T-cell (primary cell): ENCODE data around the gene UNC80. TPM values are rescaled to one million over a fixed set of nuclear protein-coding genes. Genes with fewer than 3 reads are reported as not detected.

Experiments
- ATAC-seq, 4 experiments: fragments of 200-7000 bp in 3 of 4; fragments of 150-1000 bp in 1 of 4; cut with Tn5 transposase; replicated peaks in 1 of 4; 1 replicate in 3 of 4; 2 replicates in 1 of 4; pipeline ENCODE4 v1.10.0; 2021; ENCODE audit warnings: moderate library complexity in 3 of 4, mild to moderate bottlenecking in 2 of 4, moderate number of reproducible peaks in 1 of 4
- CTCF ChIA-PET, 2 donors: fragments of 300-600 bp; sonication (Branson Sonifier 250); formaldehyde crosslinking; loops; one replicate each; lab custom pipeline; 2022; ENCODE audit warnings: antibody characterized with exemption in 2 of 2; lab: Charles Lee
- POLR2A ChIA-PET, 2 donors: fragments of 300-600 bp; sonication (Branson Sonifier 250); formaldehyde crosslinking; loops; one replicate each; lab custom pipeline; 2022; ENCODE audit warnings: antibody characterized with exemption in 2 of 2; lab: Charles Lee
- DNase-seq, 35 experiments: peaks; one replicate each; pipeline versions ENCODE4 v3.0.0 to v3.0.0-alpha.2; 2013 to 2023
- H3K27ac ChIP-seq: one replicate; pipeline ENCODE4 v1.5.1; 2013; ENCODE audit warnings: low read length
- H3K27me3 ChIP-seq, 2 experiments: replicated peaks in 1 of 2; 1 replicate in 1 of 2; 2 replicates in 1 of 2; pipeline versions ENCODE4 v1.6.1 to v1.7.0; 2013; ENCODE audit warnings: low read length in 1 of 2, mixed read lengths in 1 of 2; ENCODE audit not compliant: control insufficient read depth in 2 of 2, insufficient read depth in 2 of 2; ENCODE audit errors: extremely low read depth in 1 of 2
- H3K36me3 ChIP-seq, 2 donors: 1 replicate in 1 of 2; 2 replicates in 1 of 2; pipeline versions ENCODE4 v1.6.1 to v1.7.0; 2013; ENCODE audit warnings: low read length in 1 of 2; ENCODE audit not compliant: control insufficient read depth in 2 of 2, insufficient read depth in 1 of 2; ENCODE audit errors: extremely low read depth in 1 of 2
- H3K4me1 ChIP-seq, 2 experiments: 1 replicate in 1 of 2; 2 replicates in 1 of 2; pipeline versions ENCODE4 v1.6.1 to v1.7.0; 2013; ENCODE audit warnings: low read length in 2 of 2, mixed read lengths in 1 of 2; ENCODE audit not compliant: insufficient read depth in 2 of 2, control insufficient read depth in 1 of 2; ENCODE audit errors: extremely low read depth in 1 of 2
- H3K4me3 ChIP-seq, 2 donors: 1 replicate in 1 of 2; 2 replicates in 1 of 2; pipeline versions ENCODE4 v1.5.1 to v1.7.0; 2013; ENCODE audit warnings: mild to moderate bottlenecking in 2 of 2, low read length in 1 of 2, moderate library complexity in 1 of 2; ENCODE audit not compliant: control insufficient read depth in 1 of 2; ENCODE audit errors: extremely low read depth in 1 of 2
- H3K9me3 ChIP-seq: 2 replicates; pipeline ENCODE4 v1.7.0; 2013
- H3K27ac Mint-ChIP-seq, 2 donors: one replicate each; pipeline ENCODE4 v1.8.0; 2020 to 2021; ENCODE audit warnings: mild to moderate bottlenecking in 2 of 2, mixed read lengths in 2 of 2
- H3K27me3 Mint-ChIP-seq, 2 donors: one replicate each; pipeline ENCODE4 v1.8.0; 2021 to 2022; ENCODE audit warnings: mixed read lengths in 2 of 2
- H3K36me3 Mint-ChIP-seq: one replicate; pipeline ENCODE4 v1.8.0; 2021; ENCODE audit warnings: mixed read lengths
- H3K4me1 Mint-ChIP-seq, 3 donors: one replicate each; pipeline ENCODE4 v1.8.0; 2020 to 2022; ENCODE audit warnings: mixed read lengths in 3 of 3, mild to moderate bottlenecking in 1 of 3
- H3K4me3 Mint-ChIP-seq, 3 donors: one replicate each; pipeline ENCODE4 v1.8.0; 2020 to 2022; ENCODE audit warnings: mild to moderate bottlenecking in 3 of 3, mixed read lengths in 3 of 3, moderate library complexity in 3 of 3
- H3K9me3 Mint-ChIP-seq, 3 donors: one replicate each; pipeline ENCODE4 v1.8.0; 2020 to 2022; ENCODE audit warnings: mixed read lengths in 3 of 3
- WGBS: methylation state at CpG from one replicate; pipeline ENCODE4 v1.1.5; 2013; ENCODE audit warnings: missing lambda C conversion rate; ENCODE audit not compliant: insufficient coverage; 5-methylcytosine and 5-hydroxymethylcytosine counted together
- total RNA-seq, 35 experiments: library from RNA in 6 of 35; stranded (reverse) in 6 of 35; fragments of 120-200 nt in 1 of 35; gene quantifications; one replicate each; pipeline versions ENCODE4 v1.2.1 to v1.2.4 and lab custom pipeline; 2013 to 2026

The UNC80 gene
- total RNA-seq, 5 donors from 2014 or later (not counting 1 experiment from before 2014, with no cell fraction given), result 0.09 TPM; not detected in 4

DNA sequence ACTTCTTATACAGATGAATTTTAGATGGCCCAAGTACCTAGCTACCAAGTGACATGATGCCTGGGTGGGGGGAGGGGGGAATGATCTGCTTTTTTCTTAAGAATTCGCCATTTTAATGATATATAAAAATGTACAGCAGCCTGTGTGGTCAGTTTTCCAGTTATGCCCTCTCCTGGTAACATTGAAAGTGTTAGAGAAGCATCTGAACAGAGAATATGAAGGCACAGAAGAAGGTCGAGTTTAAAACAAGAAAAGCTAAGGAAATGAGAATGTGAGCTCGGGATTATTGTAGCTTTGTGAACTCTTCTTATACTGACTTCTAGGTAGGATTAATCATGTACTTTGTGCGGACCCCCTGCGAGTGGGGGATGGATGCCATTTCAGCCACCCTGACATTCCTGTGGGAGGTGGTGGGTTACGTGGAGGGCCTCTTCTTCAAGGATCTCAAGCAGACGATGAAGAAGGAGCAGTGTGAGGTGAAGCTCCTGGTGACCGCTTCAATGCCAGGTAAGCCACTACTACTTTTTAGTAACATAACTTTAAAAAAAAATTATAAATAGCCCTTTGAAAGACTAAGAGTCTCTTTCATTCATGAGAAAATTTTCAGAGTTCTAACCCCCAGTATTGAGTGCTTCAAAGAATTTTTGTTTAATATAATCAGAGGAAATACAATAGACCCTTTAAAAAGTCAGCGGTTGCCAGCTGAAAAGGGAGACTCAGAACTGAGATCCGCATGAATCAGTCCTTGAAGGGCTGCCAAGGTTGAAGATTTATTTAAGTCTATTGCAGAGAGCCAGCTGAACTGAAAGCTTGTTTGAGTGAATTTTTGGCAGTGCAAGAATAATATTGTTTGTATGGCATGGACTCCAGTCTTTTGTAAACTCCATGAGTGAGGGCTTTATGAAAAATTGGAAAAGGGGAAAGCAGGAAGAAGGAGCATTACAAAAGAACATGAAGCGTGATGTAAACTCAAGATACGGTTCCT lies 162.2 kb downstream of the UNC80 start:
- ChIA-PET CTCF (no interaction called here), POLR2A (interaction anchor here in 1 of 2 donors (1.0 kb wide), 1 partner anchor 13 kb away, joined by 3 read pairs; no protein-coding TSS in a partner anchor)
- WGBS, result 83% methylated on average over 7 of the region's 12 CpGs
- no peaks in the 10 kb centered on the region for H3K4me1 ChIP-seq
- Mint-ChIP-seq H3K36me3 (no peaks in the 10 kb centered on the region), H3K4me1 (no peaks in the 10 kb centered on the region), H3K27ac (no peak overlapping the region), H3K27me3 (peaks cover 5 to 6% of the 10 kb centered on the region in 2 donors), H3K9me3 (no peaks in the 10 kb centered on the region), H3K4me3 (no peak overlapping the region)
- no peak overlapping the region for H3K27ac ChIP-seq
- H3K4me3 ChIP-seq, result no peak overlapping the region
- ATAC-seq (no peak), DNase-seq (no peak)
- H3K9me3 ChIP-seq, result no peaks in the 10 kb centered on the region
- peaks cover 0 to 2% of the 10 kb centered on the region in 2 experiments for H3K27me3 ChIP-seq
- no peaks in the 10 kb centered on the region for H3K36me3 ChIP-seq

DNA sequence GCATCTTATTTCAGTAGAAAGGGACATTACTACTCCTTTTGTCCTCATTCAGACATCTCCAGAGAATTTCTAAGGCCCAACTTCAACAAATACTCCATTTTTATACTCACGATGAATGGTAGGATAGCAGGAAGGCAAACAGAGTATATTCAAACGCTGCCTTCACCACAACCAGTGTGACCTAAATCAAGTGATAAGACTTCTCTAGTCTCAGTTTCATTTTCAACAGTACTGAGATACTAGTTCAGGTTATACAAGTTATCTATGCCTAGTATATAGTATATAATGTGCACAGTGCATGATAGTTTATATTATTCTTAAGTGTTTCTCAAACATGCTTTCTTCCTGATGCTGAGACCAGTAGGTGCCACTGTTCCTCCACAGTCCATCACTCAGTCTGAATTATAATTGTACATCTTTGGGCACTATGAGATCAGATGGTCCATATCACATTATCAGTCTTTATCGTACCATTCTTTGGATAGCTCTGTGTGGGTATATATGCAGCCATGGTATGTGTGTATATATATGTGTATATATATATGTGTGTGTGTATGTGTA lies 164.6 kb downstream of the UNC80 start:
- no peaks in the 10 kb centered on the region for H3K27me3 ChIP-seq
- ChIA-PET CTCF (no interaction called here), POLR2A (no interaction called here)
- no CpG with 5 or more reads among the region's 3 CpGs for WGBS
- no peak overlapping the region for H3K4me3 ChIP-seq
- ATAC-seq, result no peak
- H3K36me3 ChIP-seq, result no peaks in the 10 kb centered on the region
- Mint-ChIP-seq H3K9me3 (no peaks in the 10 kb centered on the region), H3K27me3 (peaks cover 10 to 16% of the 10 kb centered on the region in 2 donors), H3K36me3 (no peaks in the 10 kb centered on the region), H3K4me3 (no peak overlapping the region), H3K4me1 (no peaks in the 10 kb centered on the region), H3K27ac (no peak overlapping the region)
- no peaks in the 10 kb centered on the region for H3K9me3 ChIP-seq
- no peak overlapping the region for H3K27ac ChIP-seq
- no peaks in the 10 kb centered on the region for H3K4me1 ChIP-seq
- DNase-seq, result no peak

DNA sequence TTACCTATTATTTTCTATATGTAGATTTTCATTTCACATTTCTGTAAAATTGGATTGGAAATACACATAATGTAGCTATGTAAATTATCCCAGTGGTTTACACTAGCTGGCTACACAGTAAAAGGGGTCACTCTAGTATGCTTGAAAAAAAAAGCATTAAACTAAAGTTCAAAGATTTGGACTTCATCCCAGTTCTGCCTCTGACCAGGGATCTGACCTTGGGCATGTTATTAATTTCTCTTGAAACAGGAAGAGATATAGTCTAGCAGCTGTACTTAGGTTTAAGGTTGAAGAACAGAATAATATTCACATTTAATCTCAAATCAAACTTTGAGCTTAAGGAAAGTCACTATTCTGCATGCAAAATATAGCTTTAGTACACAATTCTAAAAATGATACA lies 166.3 kb downstream of the UNC80 start:
- ChIA-PET CTCF (interaction anchor here in 1 of 2 donors (1.1 kb wide), 1 partner anchor 261 kb away, joined by 3 read pairs; no protein-coding TSS in a partner anchor), POLR2A (interaction anchor here in 1 of 2 donors (0.5 kb wide), 1 partner anchor 590 kb away, joined by 11 read pairs; no protein-coding TSS in a partner anchor)
- H3K4me1 ChIP-seq, result no peaks in the 10 kb centered on the region
- H3K36me3 ChIP-seq, result no peaks in the 10 kb centered on the region
- no peaks in the 10 kb centered on the region for H3K9me3 ChIP-seq
- H3K9me3 Mint-ChIP-seq, result no peaks in the 10 kb centered on the region
- H3K27ac ChIP-seq, result no peak overlapping the region
- H3K36me3 Mint-ChIP-seq, result no peaks in the 10 kb centered on the region
- H3K4me1 Mint-ChIP-seq, result no peaks in the 10 kb centered on the region
- peaks cover 11 to 18% of the 10 kb centered on the region in 2 donors for H3K27me3 Mint-ChIP-seq
- H3K4me3 ChIP-seq, result no peak overlapping the region
- H3K27me3 ChIP-seq, result no peaks in the 10 kb centered on the region
- no peak for ATAC-seq
- H3K4me3 Mint-ChIP-seq, result no peak overlapping the region
- H3K27ac Mint-ChIP-seq, result no peak overlapping the region
- DNase-seq, result no peak

DNA sequence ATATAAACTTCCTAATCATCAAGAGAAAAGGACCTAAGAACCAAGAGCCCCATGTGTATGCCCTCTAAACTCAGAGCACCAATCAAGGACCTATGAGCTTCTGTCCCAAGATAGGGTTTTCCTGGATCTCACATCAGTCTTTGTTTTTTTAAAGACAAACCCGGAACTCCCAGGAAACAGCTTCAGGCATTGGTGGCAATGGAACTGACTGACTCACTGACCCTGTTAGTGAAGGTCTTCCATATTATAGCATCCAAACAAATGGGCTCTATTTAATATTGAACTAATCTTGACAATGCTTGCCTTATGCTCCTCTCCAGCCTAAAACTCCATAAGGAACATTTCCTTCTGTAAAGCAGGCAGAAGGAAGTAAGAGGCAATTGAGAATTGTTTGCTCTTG lies 167.3 kb downstream of the UNC80 start:
- no peak overlapping the region for H3K4me3 ChIP-seq

DNA sequence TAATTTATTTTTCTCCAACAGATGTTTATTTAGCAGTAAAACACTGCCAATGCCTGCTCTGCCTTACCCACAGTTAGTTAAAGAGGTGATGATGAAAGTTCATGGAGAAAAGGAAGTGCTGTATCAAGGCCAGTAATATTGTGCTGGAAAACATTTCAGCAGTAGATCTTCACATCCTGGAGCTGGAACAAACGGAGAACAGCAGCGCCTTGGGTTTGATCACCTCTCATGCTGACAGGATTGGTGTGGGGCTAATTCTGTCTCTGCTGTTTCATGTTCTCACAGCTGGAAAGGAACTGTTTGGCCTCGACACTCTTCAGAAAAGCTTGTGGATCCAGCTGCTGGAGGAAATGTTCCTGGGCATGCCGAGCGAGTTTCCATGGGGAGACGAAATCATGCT lies 169.3 kb downstream of the UNC80 start:
- no peak for ATAC-seq
- Mint-ChIP-seq H3K4me3 (no peak overlapping the region), H3K9me3 (no peaks in the 10 kb centered on the region), H3K36me3 (no peaks in the 10 kb centered on the region), H3K4me1 (no peaks in the 10 kb centered on the region), H3K27me3 (peaks cover 14 to 15% of the 10 kb centered on the region in 2 donors), H3K27ac (no peak overlapping the region)
- DNase-seq, result no peak
- ChIA-PET POLR2A (no interaction called here), CTCF (no interaction called here)
- Histone ChIP-seq H3K9me3 (peaks cover 4% of the 10 kb centered on the region), H3K36me3 (no peaks in the 10 kb centered on the region), H3K4me3 (no peak overlapping the region), H3K4me1 (no peaks in the 10 kb centered on the region), H3K27me3 (no peaks in the 10 kb centered on the region), H3K27ac (no peak overlapping the region)
- WGBS, result 88% methylated on average over 6 of the region's 6 CpGs

More for the DNA sequence above, 167.3 kb downstream of the UNC80 start:
- Mint-ChIP-seq H3K4me3 (no peak overlapping the region), H3K4me1 (no peaks in the 10 kb centered on the region), H3K27me3 (peaks cover 11 to 18% of the 10 kb centered on the region in 2 donors), H3K36me3 (no peaks in the 10 kb centered on the region), H3K9me3 (no peaks in the 10 kb centered on the region), H3K27ac (no peak overlapping the region)
- Histone ChIP-seq H3K27ac (no peak overlapping the region), H3K27me3 (no peaks in the 10 kb centered on the region), H3K4me1 (no peaks in the 10 kb centered on the region), H3K36me3 (no peaks in the 10 kb centered on the region), H3K9me3 (peaks cover 4% of the 10 kb centered on the region)
- no CpG with 5 or more reads among the region's 1 CpG for WGBS
- CTCF ChIA-PET, result no interaction called here
- POLR2A ChIA-PET, result interaction anchor here in 1 of 2 donors (0.6 kb wide), 1 partner anchor 72 kb away, joined by 4 read pairs; no protein-coding TSS in a partner anchor
- DNase-seq (no peak), ATAC-seq (no peak)

DNA sequence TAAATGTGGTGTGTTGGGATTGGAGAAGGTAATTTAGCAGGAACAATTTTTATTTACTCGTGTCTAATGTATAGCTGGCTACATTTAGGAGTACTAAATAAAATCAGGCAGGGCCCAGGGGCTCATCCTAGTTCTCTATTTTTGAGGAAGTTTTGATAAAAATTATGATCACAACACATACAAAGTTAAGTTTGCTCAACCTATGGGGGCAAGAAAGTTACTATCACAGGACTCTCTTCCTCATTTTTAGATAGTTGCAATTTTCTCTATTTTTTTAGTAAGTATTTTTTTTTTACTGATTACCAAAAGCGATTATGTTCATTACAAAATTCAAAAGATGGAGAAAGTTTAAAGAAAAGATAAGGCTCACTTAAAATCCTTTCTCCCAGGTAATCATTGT lies 170.8 kb downstream of the UNC80 start:
- H3K27me3 ChIP-seq, result no peaks in the 10 kb centered on the region
- POLR2A ChIA-PET, result no interaction called here
- no peaks in the 10 kb centered on the region for H3K4me1 ChIP-seq
- no peaks in the 10 kb centered on the region for H3K36me3 ChIP-seq
- Mint-ChIP-seq H3K4me1 (no peaks in the 10 kb centered on the region), H3K27ac (no peak overlapping the region), H3K9me3 (no peaks in the 10 kb centered on the region), H3K4me3 (no peak overlapping the region), H3K27me3 (peaks cover 18 to 20% of the 10 kb centered on the region in 2 donors), H3K36me3 (no peaks in the 10 kb centered on the region)
- DNase-seq (no peak), ATAC-seq (no peak)
- no CpG with 5 or more reads among the region's 2 CpGs for WGBS
- H3K4me3 ChIP-seq, result no peak overlapping the region
- CTCF ChIA-PET, result no interaction called here
- H3K27ac ChIP-seq, result no peak overlapping the region
- peaks cover 4% of the 10 kb centered on the region for H3K9me3 ChIP-seq
